Bone marrow (tissue), 2 donors: ENCODE data around the gene PIK3R2.

Experiments used
- DNase-seq, 2 donors: peaks; one replicate each; lab custom pipeline; 2025; lab: John Stamatoyannopoulos, UW

The PIK3R2 gene

GRCh38 chr19:18173054-18173571 lies 20.1 kb downstream of the PIK3R2 start:
- DNase-seq = peak in 1 of 2 donors; percentile 94

- DNase-seq = peak; percentile 13 to 94
Measured at GRCh38 chr19:18173572-18174288, 20.8 kb downstream of the PIK3R2 start, which contains the start of gene IFI30. TSS of gene IFI30 (plus strand) at chr19:18173813. CDS start at chr19:18173842, 29 bp downstream.

DNA sequence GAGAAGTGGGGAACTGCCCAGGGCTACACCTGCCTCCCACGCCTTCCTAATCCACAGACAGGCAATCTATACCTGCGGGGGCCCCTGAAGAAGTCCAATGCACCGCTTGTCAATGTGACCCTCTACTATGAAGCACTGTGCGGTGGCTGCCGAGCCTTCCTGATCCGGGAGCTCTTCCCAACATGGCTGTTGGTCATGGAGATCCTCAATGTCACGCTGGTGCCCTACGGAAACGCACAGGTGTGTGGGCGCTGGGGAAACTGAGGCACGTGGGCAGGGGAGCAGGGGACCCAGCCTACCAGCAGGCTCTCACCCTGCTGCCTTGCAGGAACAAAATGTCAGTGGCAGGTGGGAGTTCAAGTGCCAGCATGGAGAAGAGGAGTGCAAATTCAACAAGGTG lies 22.0 kb downstream of the PIK3R2 start:
- no peak for DNase-seq

- DNase-seq = no peak
Measured at GRCh38 chr19:18176367-18177310, 23.7 kb downstream of the PIK3R2 start.

DNA sequence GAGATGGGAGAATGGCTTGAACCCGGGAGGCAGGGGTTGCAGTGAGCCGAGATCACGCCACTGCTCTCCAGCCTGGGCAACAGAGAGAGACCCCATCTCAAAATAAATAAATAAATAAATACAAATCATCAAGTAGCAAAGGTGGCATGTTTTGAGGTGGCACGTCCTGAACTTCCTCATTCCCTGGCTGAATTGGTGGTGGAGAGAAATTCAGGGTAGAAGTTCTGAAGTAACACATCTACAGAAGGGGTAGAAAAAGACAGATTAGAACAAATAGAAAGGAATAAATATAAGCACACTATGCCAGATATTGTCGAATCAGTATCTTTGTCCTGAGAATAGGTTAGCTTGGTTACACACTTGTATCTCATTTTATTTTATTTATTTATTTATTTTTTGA lies 27.0 kb downstream of the PIK3R2 start:
- DNase-seq = no peak

- no peak for DNase-seq
Measured at GRCh38 chr19:18183529-18183928, 30.6 kb downstream of the PIK3R2 start.

DNA sequence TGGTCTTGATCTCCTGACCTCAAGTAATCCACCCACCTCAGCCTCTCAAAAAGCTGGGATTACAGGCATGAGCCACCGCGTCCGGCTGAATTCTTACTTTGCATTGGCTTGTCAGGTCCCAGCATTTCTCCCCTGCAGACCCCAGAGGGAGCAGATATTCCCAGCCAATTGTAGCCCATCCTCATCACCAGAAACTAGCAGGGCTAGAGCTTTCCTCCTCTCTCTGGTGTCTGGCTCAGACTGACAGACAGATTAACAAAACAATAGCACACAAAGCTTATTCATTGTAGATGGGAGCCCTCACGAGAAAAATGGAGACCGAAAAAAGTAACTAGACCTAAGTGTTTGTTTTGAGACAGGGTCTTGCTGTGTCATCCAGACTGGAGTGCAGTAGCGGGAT lies 32.6 kb downstream of the PIK3R2 start:
- DNase-seq = no peak

DNA sequence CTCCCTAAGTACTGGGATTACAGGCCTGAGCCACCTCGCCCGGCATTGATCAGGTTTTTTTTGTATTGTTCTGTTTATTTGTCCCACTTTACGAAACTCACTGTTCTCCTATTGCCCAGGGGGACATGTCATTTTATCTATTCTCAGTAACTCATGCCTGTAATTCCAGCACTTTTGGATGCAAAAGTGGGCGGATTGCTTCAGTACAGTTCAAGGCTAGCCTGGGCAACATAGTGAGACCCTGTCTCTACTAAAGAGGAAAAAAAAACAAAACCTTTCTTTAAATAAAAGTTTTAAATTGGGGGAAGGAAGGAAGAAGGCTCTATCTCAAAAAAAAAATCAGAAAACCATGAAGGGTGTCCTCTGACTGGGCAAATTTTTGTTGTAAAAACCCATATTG lies 37.3 kb downstream of the PIK3R2 start:
- no peak for DNase-seq

DNA sequence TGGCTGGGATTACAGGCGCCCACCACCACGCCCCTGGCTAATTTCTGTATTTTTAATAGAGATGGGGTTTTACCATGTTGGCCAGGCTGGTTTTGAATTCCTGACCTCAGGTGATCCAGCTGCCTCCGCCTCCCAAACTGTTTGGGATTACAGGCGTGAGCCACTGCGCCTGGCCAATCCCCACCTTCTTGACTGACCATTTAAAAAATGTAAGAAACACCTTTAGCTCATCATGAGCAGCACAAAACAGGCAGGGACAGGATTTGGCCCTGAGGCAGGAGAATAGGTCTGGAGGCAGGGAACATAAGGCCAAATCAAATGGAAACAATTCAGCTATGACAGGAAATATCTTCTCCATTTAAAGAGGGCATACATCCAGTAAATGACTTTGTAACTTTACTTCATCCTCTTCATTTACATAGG lies 38.7 kb downstream of the PIK3R2 start:
- DNase-seq = no peak

GRCh38 chr19:18192673-18193387 lies 39.9 kb downstream of the PIK3R2 start, which contains the start of gene MPV17L2:
TSS of gene MPV17L2 (plus strand) at chr19:18193218. CDS start at chr19:18193282, 64 bp downstream.
- DNase-seq = peak; percentile 98 to 100

DNA sequence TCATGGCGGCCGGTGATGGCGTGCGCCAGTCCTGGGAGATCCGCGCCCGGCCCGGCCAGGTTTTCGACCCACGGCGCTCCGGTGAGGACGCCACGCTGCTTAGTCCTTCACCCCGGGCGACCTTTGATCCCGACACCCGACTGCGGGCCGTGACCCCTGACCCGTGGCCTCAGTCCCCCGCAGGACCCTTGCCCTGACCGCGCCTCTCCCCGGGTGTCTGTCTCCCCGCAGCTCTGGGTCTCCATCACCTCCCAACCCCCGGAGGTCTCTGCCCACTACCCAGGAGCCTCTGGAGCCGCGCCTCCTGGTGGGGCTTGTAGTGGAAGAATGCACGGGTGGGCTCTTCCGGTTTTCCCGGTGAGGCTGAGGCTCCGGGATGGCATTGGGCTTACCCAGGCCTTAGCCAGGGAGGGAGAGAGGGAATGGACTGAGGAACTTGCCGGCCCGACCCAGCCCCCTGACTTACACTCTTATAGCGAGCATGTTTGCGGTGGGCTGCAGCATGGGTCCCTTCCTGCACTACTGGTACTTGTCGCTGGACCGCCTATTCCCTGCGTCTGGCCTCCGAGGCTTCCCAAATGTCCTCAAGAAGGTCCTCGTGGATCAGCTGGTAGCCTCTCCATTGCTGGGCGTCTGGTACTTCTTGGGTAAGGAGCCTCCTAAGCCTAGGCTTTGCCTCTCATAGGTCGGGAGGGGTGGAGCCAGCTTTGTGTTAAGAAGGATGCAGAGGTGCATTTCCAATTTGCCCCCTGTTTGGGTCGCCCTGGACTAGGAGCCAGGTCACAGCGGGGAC lies 40.6 kb downstream of the PIK3R2 start:
- DNase-seq = no peak

DNA sequence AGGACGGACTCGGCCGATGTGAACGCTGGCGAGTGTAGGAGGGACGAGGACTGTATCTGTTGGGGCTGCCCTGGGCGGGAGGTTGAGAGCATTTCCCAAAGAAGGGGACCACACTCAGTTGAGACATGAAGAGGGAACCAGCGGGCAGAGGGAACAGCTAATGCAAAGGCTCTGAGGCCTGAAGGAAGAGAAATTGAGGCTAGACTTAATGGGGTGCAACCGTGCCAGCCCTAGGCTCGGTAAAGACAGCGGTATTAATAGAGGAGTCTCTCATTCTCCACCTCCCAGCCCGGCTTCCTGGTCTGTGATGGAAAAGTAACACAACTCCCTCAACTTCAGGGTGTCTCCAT lies 41.2 kb downstream of the PIK3R2 start:
- DNase-seq = no peak

- DNase-seq = peak in 1 of 2 donors; percentile 10
Measured at GRCh38 chr19:18194554-18195238, 41.7 kb downstream of the PIK3R2 start.

DNA sequence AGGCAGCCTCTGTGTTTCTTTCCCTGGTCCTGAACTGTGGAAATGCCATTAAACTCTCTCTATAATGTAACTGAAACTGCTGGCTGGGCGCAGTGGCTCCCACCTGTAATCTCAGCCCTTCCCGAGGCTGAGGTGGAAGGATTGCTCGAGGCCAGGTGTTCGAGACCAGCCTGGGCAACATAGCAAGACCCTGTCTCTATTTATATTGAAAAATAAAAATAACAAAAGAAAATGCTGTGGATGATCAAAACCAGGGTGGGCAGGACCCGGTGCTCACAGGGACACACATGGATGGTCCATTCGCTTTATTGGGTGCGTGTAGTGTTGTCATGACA lies 43.5 kb downstream of the PIK3R2 start:
- no peak for DNase-seq

DNA sequence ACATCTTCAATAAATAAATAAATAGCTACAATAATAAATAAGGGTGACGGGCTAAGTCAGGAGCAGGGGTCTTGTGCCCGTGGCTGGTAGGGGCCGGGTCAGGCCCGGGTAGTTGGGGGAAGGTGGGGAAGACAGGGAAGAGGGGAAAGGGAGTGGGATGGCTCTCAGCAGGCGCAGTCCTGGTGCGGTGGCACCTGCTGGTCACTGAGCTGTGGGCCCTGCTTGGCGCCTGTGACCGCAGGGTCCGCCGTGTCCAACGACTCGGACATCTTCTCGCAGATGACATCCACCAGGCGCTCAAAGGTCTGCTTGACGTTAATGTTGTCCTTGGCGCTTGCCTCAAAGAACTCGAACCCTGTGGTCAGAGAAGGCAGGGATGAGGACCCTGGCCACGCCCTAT lies 44.3 kb downstream of the PIK3R2 start:
- DNase-seq = no peak

DNA sequence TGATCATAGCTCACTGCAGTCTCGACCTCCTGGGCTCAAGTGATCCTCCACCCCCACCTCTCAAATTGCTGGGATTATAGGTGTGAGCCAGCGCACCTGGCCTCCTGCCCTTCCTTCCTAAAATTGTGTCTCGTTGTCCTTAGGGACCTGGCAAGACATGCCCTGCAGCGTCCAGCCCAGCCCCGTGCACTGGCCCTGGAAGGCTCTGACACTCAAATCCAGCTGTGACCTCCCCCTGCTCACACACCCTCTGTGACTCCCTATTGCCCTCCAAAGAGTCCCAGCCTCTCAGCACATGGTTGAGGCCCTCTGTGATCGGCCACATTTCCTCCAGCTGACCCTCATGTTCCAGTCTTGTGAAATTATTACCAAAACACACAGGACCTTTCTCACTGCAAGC lies 45.0 kb downstream of the PIK3R2 start:
- no peak for DNase-seq

DNA sequence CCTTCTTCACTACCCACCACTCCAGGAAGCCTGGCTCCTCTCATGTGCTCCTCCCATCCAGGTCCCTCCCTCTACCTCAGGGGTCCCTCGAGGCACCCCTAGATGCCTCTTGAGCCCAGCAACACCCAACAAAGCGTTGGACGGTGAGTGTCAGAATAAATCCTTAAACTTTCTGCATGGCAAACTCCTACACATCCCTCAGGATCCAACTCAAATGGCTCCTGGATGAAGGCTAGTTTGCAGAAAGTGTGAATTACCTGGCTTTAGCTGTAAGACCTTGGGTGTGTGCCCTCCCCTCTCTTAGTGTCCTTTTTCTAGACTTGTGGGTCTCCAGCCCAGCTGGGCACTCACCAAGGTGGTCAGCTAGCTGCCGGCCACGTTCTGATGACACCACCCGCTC lies 45.4 kb downstream of the PIK3R2 start:
- DNase-seq = no peak

DNA sequence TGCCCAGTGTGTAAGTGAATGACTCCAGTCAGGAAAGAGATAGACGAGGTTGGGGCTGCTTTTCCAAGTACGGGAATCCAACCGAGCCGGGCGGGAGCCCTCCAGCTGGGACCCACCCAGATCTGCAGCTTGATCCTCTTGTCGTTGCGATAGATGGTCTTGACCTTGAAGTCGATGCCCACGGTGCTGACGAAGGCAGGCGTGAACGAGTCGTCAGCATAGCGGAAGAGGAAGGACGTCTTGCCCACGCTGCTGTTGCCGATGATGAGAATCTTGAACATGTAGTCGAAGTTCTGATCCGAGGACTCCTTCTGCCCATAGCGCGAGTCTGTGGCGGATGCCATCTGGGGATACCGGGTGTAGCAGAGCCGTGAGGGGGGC lies 49.4 kb downstream of the PIK3R2 start:
- no peak for DNase-seq

- no peak for DNase-seq
Measured at GRCh38 chr19:18202778-18203407, 49.9 kb downstream of the PIK3R2 start.

GRCh38 chr19:18203408-18203862 lies 50.5 kb downstream of the PIK3R2 start:
- no peak for DNase-seq
